GM12878 (cell line): ENCODE results near the gene PPP2R5C. TPM values are rescaled to one million over a fixed set of nuclear protein-coding genes. Genes with fewer than 3 reads are reported as not detected.

Source experiments
- ATAC-seq: fragments of 200-7000 bp; cut with Tn5 transposase; 3 replicates; pipeline ENCODE4 v1.9.1; 2020; ENCODE audit warnings: mild to moderate bottlenecking, moderate library complexity
- BruUV-seq: library from RNA; stranded (reverse); fragments of 400-500 nt; replicated peaks from 2 replicates; lab custom pipeline; 2021; lab: Mats Ljungman, UMichigan
- CTCF ChIA-PET: fragments of 300-600 bp; sonication (Branson Sonifier 250); formaldehyde crosslinking; extraction: SDS; loops from one replicate; lab custom pipeline; 2021; ENCODE audit warnings: inconsistent platforms; lab: Yijun Ruan, JAX
- POLR2A ChIA-PET: fragments of 350-600 bp; formaldehyde crosslinking; extraction: SDS; loops from one replicate; lab custom pipeline; 2021; ENCODE audit warnings: inconsistent platforms; lab: Charles Lee
- RAD21 ChIA-PET: fragments of 300-600 bp; sonication (Branson Sonifier 250); formaldehyde crosslinking; loops from one replicate; lab custom pipeline; 2023; ENCODE audit warnings: antibody characterized with exemption; ENCODE audit not compliant: unreplicated experiment; lab: Charles Lee
- SMC1A ChIA-PET: fragments of 300-600 bp; sonication (Branson Sonifier 250); formaldehyde crosslinking; loops from one replicate; lab custom pipeline; 2023; ENCODE audit not compliant: unreplicated experiment, uncharacterized antibody; lab: Charles Lee
- DNase-seq: peaks from one replicate; pipeline ENCODE4 v3.0.0-alpha.2; 2011; ENCODE audit warnings: low read depth, low spot score
- FAIRE-seq: peaks from 3 replicates; lab custom pipeline; 2011; peaks lifted over from hg19 to GRCh38; lab: Jason Lieb, UNC
- H2AFZ ChIP-seq: 2 replicates; pipeline ENCODE4 v1.6.0; 2011; ENCODE audit warnings: low read depth, low read length, control low read depth; ENCODE audit not compliant: control insufficient read depth
- H3K27ac ChIP-seq: 2 replicates; pipeline ENCODE4 v1.5.1; 2011; ENCODE audit warnings: control low read depth; ENCODE audit not compliant: control insufficient read depth, insufficient read depth
- H3K27me3 ChIP-seq, 2 experiments: replicated peaks in 1 of 2; 2 replicates each; pipeline versions ENCODE4 v1.6.0 to v1.6.1; 2011; ENCODE audit warnings: low read length in 1 of 2; ENCODE audit not compliant: control insufficient read depth in 2 of 2, insufficient read depth in 2 of 2
- H3K36me3 ChIP-seq, 2 experiments: 2 replicates each; pipeline ENCODE4 v1.5.1; 2011; ENCODE audit warnings: low read length in 1 of 2; ENCODE audit not compliant: control insufficient read depth in 2 of 2, insufficient read depth in 2 of 2
- H3K4me1 ChIP-seq: 2 replicates; pipeline ENCODE4 v1.6.1; 2011; ENCODE audit warnings: mild to moderate bottlenecking, low read length, moderate library complexity, mixed read lengths; ENCODE audit not compliant: control insufficient read depth, insufficient read depth
- H3K4me2 ChIP-seq: 2 replicates; pipeline ENCODE4 v1.6.0; 2011; ENCODE audit warnings: control low read depth; ENCODE audit not compliant: control insufficient read depth, insufficient read depth
- H3K4me3 ChIP-seq: fragments of 200-600 bp; sonication (generic); 2 replicates; pipeline ENCODE4 v1.5.1; 2016
- H3K79me2 ChIP-seq: 2 replicates; pipeline ENCODE4 v1.6.0; 2011; ENCODE audit warnings: low read length; ENCODE audit not compliant: control insufficient read depth, insufficient read depth
- H3K9ac ChIP-seq: 2 replicates; pipeline ENCODE4 v1.8.0; 2011; ENCODE audit warnings: low read length, control low read depth, mixed read lengths; ENCODE audit not compliant: control insufficient read depth, insufficient read depth
- H3K9me3 ChIP-seq: replicated peaks from 3 replicates; pipeline ENCODE4 v1.5.1; 2011; ENCODE audit warnings: mild to moderate bottlenecking, low read length; ENCODE audit not compliant: control insufficient read depth, insufficient read depth
- H4K20me1 ChIP-seq: 2 replicates; pipeline ENCODE4 v1.6.0; 2011; ENCODE audit not compliant: control insufficient read depth, insufficient read depth
- EGR1 ChIP-seq, 2 experiments: IDR thresholded peaks; 1 replicate in 1 of 2; 2 replicates in 1 of 2; pipeline ENCODE4 v1.6.1; 2011 to 2012; ENCODE audit warnings: low read depth in 2 of 2, low read length in 2 of 2, borderline replicate concordance in 1 of 2, mild to moderate bottlenecking in 1 of 2, moderate library complexity in 1 of 2
- GABPA ChIP-seq: IDR thresholded peaks from 2 replicates; pipeline ENCODE4 v1.6.1; 2014; ENCODE audit warnings: antibody characterized with exemption, low read depth, mild to moderate bottlenecking, inconsistent platforms
- HSF1 ChIP-seq: fragments of 150-350 bp; IDR thresholded peaks from 2 replicates; pipeline ENCODE4 v1.6.1; 2014; ENCODE audit warnings: mild to moderate bottlenecking, low read depth, low read length
- MTA3 ChIP-seq: IDR thresholded peaks from 2 replicates; pipeline ENCODE4 v1.6.1; 2012; ENCODE audit warnings: low read length, inconsistent platforms, borderline replicate concordance
- PRDM15 ChIP-seq: fragments of 450-650 bp; formaldehyde crosslinking; IDR thresholded peaks from 2 replicates; pipeline ENCODE4 v1.4.0; 2020; ENCODE audit warnings: mild to moderate bottlenecking, moderate library complexity
- RB1 ChIP-seq: fragments of 450-650 bp; formaldehyde crosslinking; IDR thresholded peaks from 2 replicates; pipeline ENCODE4 v1.6.1; 2017; ENCODE audit warnings: mild to moderate bottlenecking, borderline replicate concordance
- SIN3A ChIP-seq: IDR thresholded peaks from 2 replicates; pipeline ENCODE4 v1.6.1; 2012; ENCODE audit warnings: low read depth, low read length, improper control_type of control experiment
- SIX5 ChIP-seq: IDR thresholded peaks from 2 replicates; pipeline ENCODE4 v1.6.1; 2011; ENCODE audit warnings: mild to moderate bottlenecking, low read depth, low read length, moderate library complexity; ENCODE audit not compliant: severe bottlenecking
- SKIL ChIP-seq: fragments of 450-650 bp; IDR thresholded peaks from 2 replicates; pipeline ENCODE4 v1.6.1; 2017; ENCODE audit warnings: mild to moderate bottlenecking, low read depth, inconsistent platforms; ENCODE audit not compliant: poor library complexity, severe bottlenecking
- USF1 ChIP-seq: IDR thresholded peaks from 2 replicates; pipeline ENCODE4 v1.6.1; 2011; ENCODE audit warnings: borderline replicate concordance, low read depth, mild to moderate bottlenecking, moderate library complexity, mixed read lengths, low read length; ENCODE audit not compliant: insufficient read depth; ENCODE audit errors: extremely low read length
- WGBS: methylation state at CpG from one replicate; pipeline ENCODE4 v1.1.6; 2016; ENCODE audit warnings: low lambda C conversion rate; ENCODE audit not compliant: insufficient replicate concordance, insufficient coverage; ENCODE audit errors: missing lambda C conversion rate; 5-methylcytosine and 5-hydroxymethylcytosine counted together
- in situ Hi-C: fragments of 300-500 bp; cut with MboI; formaldehyde crosslinking; loops from 9 replicates; pipeline ENCODE4 v1.14.3; 2018; ENCODE audit warnings: mixed read lengths
- intact Hi-C: fragments of 100-400 bp; cut with micrococcal nuclease; formaldehyde crosslinking; loops from one replicate; pipeline ENCODE4 v1.14.2; 2022; ENCODE audit not compliant: unreplicated experiment
- polyA plus RNA-seq, 11 experiments: library from polyadenylated mRNA; depleted of rRNA in 4 of 11; unstranded in 6 of 11; stranded (reverse) in 5 of 11; fragments of >200 nt; fragmentation: Nextera tagmentation in 4 of 11; fragmentation: Illumina TruSeq in 1 of 11; extraction: Ambion mirVana in 4 of 11; extraction: Trizol in 1 of 11; gene quantifications; 1 replicate in 1 of 11; 2 replicates in 10 of 11; pipeline versions ENCODE4 v1.2.1 to v1.2.3, GENCODE V29; 2011 to 2016; ENCODE audit warnings: inconsistent platforms in 2 of 11, missing spikeins in 2 of 11, low read depth in 1 of 11
- total RNA-seq, 4 experiments: library from RNA; depleted of rRNA in 3 of 4; stranded (reverse); fragments of >200 nt in 3 of 4; fragmentation: Illumina TruSeq in 1 of 4; extraction: Trizol in 1 of 4; gene quantifications; 2 replicates each; pipeline versions ENCODE4 v1.2.1 to v1.2.3, GENCODE V29; 2013 to 2021

Gene PPP2R5C
- total and polyA plus RNA-seq, 10 of the 15 experiments (the other 5 are each of a cell fraction or from before 2014, with no cell fraction given): 106 to 199 (median 144) TPM

- H4K20me1 ChIP-seq: peaks cover 3% of the 10 kb centered on the region; the same call in 1 of the 2 replicates
- peaks cover 58% of the 10 kb centered on the region for H3K79me2 ChIP-seq
- TF ChIP-seq EGR1 (IDR thresholded peaks at IDR 0.05; ENCODE audit: borderline replicate concordance in 1 of 2, low read depth in 2 of 2, low read length in 2 of 2) (no peak), SKIL (no peak), SIN3A (no peak), GABPA (no peak), PRDM15 (CRISPR knock-in tag) (no peak), HSF1 (no peak), USF1 (peak; percentile 75), MTA3 (no peak), RB1 (no peak), SIX5 (no peak)
These were observed 82.7 kb downstream of the PPP2R5C start for GRCh38 chr14:101844219-101844618.

More at GRCh38 chr14:101844219-101844618, 82.7 kb downstream of the PPP2R5C start:
- ChIA-PET CTCF (interaction anchor here (0.7 to 8.3 kb wide), 32 partner anchors 9 to 248 kb away, joined by 3 to 72 read pairs (median 6); no protein-coding TSS in a partner anchor), POLR2A (interaction anchor here (0.6 to 1.8 kb wide), 4 partner anchors 32 to 676 kb away, joined by 4 to 7 read pairs (median 4); no protein-coding TSS in a partner anchor), SMC1A (interaction anchor here (0.6 to 5.2 kb wide), 30 partner anchors 9 to 1408 kb away, joined by 3 to 34 read pairs (median 4); no protein-coding TSS in a partner anchor), RAD21 (interaction anchor here (0.7 to 3.5 kb wide), 24 partner anchors 8 to 180 kb away, joined by 3 to 52 read pairs (median 5); no protein-coding TSS in a partner anchor)
- DNase-seq (no peak), FAIRE-seq (peak; percentile 13), ATAC-seq (peak; percentile 53)
- Histone ChIP-seq H3K4me3 (no peak overlapping the region), H3K4me1 (peaks cover 48% of the 10 kb centered on the region), H3K9ac (no peak overlapping the region; the same call in 1 of the 2 replicates), H3K27ac (peak overlapping the region; percentile 61), H3K9me3 (no peaks in the 10 kb centered on the region), H3K36me3 (peaks cover 0 to 8% of the 10 kb centered on the region in 2 experiments; a peak in 2 of 4 replicates), H2AFZ (no peak overlapping the region), H3K27me3 (no peaks in the 10 kb centered on the region), H3K4me2 (peak overlapping the region; percentile 84)
- in situ Hi-C loops: no loop called here
- intact Hi-C loops: loop anchor here (5.0 to 10.0 kb wide), 2 partner anchors 33 to 101 kb away; no protein-coding TSS in a partner anchor
- BruUV-seq: no TSS peak
- 82% methylated on average over 19 of the region's 19 CpGs for WGBS
